GM12874 (cell line): ENCODE measurements around the gene CAPN5.

ENCODE experiments used
- CTCF ChIP-seq: IDR thresholded peaks from 2 replicates; pipeline ENCODE4 v1.5.1; 2011; ENCODE audit warnings: low read depth, mild to moderate bottlenecking, control low read depth, low read length, moderate library complexity; ENCODE audit not compliant: insufficient read depth

CAPN5 gene

GRCh38 chr11:77068457-77069335 lies 1.9 kb downstream of the CAPN5 start:
- no peak for TF ChIP-seq CTCF

- TF ChIP-seq CTCF, result no peak
Measured at GRCh38 chr11:77069336-77069968, 2.7 kb downstream of the CAPN5 start.

- TF ChIP-seq CTCF, result no peak
Measured at GRCh38 chr11:77069969-77070582, 3.3 kb downstream of the CAPN5 start.

- TF ChIP-seq CTCF, result no peak
Measured at GRCh38 chr11:77071077-77071476, 4.3 kb downstream of the CAPN5 start.

- no peak for TF ChIP-seq CTCF
Measured at GRCh38 chr11:77071671-77072605, 5.2 kb downstream of the CAPN5 start.

- TF ChIP-seq CTCF, result no peak
Measured at GRCh38 chr11:77072851-77073327, 6.1 kb downstream of the CAPN5 start.
